ENCODE measurements around the gene PPP1R18.
"Not testable (repeated sequence)": the region's sequence is repeated elsewhere in the genome, so short reads cannot be mapped to it uniquely, and the experiment has no call there.

The PPP1R18 gene, protein sequence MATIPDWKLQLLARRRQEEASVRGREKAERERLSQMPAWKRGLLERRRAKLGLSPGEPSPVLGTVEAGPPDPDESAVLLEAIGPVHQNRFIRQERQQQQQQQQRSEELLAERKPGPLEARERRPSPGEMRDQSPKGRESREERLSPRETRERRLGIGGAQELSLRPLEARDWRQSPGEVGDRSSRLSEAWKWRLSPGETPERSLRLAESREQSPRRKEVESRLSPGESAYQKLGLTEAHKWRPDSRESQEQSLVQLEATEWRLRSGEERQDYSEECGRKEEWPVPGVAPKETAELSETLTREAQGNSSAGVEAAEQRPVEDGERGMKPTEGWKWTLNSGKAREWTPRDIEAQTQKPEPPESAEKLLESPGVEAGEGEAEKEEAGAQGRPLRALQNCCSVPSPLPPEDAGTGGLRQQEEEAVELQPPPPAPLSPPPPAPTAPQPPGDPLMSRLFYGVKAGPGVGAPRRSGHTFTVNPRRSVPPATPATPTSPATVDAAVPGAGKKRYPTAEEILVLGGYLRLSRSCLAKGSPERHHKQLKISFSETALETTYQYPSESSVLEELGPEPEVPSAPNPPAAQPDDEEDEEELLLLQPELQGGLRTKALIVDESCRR

DNA sequence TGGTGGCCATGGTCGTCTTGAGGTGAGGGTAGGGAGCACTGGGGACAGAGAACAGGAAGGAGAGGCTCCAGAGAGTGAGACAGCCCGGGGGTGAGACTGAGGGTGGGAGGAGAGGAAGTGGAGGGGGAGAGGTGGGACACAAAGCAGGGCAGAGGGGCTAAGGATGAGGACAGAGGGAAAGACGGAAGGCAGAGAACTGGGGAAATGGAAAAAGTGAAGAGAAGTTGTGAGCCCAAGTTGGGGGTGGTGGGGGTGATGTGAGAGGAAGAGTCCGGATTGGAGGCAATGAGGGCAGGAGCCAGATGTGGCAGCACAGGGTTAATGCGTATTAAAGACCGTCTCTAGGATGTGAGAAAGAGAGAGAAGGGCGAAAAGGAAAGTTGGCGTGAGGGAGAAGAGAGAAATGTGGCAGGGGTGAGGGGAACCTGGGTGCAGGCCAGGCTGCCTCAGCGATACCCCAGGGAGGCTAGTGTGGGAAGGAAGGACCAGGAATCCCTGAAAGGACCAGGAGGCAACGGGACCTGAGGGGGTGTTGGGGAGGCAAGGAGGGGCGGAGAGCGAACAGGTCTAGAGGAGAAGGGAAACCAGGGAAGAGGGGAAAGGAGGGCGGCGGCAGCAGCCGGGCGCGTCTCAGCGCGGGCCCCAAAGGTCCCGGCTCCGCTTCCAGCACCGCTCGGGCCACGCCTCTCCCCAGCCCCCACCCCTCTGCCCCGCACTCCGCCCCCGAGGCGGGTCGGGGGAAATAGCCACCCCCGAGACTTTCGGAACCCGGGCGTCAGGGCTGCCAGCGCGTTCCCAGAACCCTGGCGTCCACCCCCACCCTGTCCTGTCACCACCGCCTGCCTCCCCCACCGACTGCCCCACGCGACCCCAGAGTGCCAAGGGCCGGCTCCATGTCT is at the start of gene PPP1R18:
TSS of gene PPP1R18 (minus strand) at position 637 of the 899 bp plus-strand sequence. CDS start at position 10, 627 bp downstream.
- DNase-seq (ENCODE audit: low read depth in 2 of 2): peak; percentile 81 to 86

DNA sequence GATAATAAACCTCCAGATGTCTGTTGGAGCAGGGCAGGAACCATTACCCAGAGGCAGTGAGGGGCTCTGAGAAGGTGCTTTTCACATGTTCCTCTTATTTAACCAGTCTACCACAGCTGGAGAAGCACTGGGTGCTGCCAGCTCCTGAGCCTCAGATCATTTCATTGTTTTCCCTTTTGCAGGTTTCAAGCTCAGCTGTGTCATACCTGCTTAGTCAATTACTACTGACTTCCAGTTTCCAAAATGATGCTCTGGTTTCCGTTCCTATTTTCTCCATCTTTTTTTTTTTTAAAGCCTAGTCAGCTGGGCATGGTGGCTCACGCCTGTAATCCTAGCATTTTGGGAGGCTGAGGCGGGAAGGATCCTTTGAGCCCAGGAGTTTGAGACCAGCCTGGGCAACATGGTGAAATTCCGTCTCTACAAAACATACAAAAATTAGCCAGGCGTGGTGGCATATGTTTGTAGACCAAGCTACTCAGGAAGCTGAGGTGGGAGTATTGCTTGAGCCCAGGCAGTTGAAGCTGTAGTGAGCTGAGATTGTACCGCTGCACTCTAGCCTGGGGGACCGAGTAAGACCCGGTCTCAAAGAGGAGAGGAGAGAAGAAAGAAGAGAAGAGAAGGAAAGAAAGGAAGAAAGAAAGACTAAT is 49.3 kb upstream of the PPP1R18 start:
- DNase-seq (ENCODE audit: low read depth in 2 of 2): no peak

DNA sequence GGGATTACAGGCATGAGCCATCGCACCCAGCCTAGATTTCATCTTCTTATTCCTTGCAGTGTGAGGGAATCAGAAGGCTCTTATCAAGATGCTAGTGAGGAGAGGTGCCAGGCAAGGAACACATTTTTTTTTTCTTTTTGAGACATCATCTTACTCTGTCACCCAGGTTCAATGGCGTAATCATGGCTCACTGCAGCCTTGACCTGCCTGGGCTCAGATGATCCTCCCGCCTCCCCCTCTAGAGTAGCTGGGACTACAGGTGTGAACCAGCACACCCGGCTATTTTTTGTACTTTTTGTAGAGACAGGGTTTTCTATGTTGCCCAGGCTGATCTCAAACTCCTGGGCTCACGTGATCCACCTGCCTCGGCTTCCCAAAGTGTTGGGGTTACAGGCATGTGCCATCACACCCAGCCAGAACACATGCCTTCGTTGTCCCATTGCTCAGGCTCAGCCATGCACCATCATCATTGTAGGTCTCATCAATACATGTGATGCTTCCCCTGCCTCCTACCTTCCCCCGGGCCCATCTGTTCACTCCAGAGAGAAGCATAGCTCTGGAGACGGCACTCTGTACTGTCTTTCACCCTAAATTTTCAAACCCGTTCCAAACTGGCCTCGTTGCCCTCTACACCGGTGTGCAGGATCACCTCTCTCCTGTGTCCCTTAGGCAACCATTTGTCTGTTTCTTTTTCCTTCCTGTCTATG is 45.9 kb upstream of the PPP1R18 start:
- no peak for DNase-seq (ENCODE audit: low read depth in 2 of 2)

DNA sequence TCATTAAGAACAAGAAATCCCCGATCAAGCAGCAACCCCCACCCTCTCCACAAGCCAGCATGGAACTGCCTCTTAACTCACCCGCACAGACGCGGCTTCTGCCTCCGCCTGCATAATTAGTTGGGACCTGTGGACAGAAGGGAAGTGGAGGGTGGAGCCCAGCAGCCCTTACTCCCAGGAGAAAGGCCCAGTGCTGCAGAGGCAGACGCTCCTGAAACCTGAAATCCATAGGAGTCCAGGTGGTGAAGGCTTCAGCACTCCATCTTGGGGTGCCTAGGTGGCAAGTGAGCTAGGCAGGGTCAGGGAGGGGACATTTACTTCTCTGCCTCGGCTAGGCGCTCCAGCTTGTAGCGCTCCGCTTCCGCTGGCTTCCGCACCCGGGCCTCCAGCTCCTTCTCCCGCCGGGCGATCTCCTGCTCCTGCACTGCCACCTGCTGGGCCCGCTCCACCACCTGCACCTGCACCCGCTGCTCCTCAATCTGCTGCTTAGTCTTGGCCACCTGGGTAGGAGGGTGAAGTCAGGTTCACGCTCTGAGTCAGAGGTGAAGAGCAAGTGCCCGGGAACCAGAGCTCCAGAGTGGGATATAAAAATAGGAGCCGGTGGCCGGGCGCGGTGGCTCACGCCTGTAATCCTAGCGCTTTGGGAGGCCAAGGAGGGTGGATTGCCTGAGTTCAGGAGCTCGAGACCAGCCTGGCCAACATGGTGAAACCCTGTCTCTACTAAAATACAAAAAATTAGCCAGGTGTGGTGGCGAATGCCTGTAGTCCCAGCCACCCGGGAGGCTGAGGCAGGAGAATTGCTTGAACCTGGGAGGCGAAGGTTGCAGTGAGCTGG is 44.4 kb upstream of the PPP1R18 start:
- peak; percentile 69 to 74 for DNase-seq (ENCODE audit: low read depth in 2 of 2)

DNA sequence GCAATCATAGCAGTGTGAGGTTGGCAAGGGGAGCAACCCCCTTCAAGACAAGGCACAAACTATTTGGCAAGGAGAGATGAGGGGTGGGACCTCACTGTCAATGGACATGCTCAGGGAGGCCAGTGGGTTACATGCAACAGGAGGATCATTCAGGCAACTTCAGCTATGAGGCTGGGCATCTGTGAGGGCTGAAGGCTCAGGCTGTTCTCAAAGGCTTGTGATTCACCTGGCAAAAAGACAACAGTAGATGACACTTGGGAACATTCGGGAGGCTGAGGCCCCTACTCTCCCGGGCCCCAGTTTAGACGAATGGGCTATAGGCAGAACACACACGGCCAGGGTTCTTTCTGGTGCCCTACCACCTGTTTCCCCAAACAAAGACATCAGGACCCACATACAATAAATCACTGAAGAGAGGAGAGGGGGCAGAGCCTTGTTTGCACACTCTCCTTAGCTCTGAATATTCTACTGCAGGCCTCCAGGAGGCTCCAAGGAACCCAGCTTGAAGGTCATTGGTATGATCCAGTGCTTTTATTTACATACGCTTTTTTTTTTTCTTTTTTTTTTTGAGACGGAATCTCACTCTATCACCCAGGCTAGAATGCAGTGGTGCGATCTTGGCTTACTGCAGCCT is 41.6 kb upstream of the PPP1R18 start:
- no peak for DNase-seq (ENCODE audit: low read depth in 2 of 2)

DNA sequence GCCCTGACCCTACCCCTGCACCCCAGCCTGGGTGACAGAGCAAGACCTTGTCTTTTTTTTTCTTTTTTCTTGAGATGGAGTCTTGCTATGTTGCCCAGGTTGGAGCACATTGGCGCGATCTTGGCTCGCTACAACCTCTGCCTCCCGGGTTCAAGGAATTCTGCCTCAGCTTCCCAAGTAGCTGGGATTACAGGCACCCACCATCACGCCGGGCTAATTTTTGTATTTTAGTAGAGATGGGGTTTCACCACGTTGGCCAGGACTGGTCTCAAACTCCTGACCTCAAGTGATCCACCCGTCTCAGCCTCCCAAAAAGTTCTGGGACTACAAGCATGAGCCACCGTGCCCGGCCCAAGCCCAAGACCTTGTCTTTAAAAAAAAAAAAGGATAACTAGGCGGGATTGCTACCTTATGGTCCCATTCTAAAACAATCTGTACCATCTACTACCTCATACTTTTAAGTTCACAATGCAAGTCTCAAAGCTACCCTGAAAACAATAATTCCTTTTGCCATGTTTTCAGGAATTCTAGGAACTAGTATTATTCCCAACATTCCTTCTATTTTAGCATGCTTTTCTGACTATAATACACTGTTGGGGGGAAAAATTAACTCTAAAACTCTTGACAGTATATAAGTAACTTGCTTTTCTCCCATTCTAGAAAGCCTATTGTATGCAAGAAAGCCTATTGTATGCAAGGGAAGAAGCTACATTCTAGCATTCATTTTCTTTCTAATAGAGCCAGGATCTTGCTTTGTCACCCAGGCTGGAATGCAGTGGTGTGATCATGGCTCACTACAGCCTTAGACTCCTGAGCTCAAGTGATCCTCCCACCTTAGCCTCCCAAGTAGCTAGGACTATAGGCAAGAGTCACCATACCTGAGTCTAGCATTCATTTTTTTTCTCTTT is 40.3 kb upstream of the PPP1R18 start:
- no peak for DNase-seq (ENCODE audit: low read depth in 2 of 2)

DNA sequence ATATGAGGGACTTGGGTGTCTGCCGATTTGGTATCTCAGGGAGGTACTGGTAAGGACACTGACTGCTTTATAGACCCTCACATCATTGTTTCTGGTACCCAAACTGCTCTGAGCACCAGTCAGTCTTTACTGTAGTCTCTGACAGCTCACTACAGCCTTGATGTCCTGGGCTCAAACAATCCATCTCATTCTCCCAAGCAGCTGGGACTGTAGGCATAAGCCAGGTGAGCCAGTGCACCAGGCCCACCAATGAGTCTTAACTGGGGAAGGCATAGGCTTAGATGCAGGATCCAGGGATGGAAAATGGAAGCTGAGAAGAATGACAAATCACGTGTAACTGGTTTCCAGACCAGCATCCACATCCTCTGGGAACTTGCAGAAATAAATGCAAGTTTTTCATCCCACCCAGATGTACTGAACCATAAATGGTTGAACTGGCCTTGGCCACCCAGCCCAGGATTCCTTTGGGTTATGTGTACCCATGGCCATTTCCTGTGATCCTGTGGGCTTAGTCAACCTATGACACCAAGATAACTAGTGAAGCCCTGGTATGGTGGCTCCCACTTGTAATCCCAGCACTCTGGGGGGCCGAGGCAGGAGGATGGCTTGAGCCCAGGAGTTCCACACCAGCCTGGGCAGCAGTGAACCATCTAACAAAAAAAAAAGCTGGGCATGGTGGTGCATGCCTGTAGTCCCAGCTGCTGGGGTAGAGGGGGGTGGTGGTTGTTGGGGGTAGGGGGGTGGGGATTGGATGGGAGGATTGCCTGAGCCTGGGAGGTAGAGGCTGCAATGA is 39.5 kb upstream of the PPP1R18 start:
- no peak for DNase-seq (ENCODE audit: low read depth in 2 of 2)

DNA sequence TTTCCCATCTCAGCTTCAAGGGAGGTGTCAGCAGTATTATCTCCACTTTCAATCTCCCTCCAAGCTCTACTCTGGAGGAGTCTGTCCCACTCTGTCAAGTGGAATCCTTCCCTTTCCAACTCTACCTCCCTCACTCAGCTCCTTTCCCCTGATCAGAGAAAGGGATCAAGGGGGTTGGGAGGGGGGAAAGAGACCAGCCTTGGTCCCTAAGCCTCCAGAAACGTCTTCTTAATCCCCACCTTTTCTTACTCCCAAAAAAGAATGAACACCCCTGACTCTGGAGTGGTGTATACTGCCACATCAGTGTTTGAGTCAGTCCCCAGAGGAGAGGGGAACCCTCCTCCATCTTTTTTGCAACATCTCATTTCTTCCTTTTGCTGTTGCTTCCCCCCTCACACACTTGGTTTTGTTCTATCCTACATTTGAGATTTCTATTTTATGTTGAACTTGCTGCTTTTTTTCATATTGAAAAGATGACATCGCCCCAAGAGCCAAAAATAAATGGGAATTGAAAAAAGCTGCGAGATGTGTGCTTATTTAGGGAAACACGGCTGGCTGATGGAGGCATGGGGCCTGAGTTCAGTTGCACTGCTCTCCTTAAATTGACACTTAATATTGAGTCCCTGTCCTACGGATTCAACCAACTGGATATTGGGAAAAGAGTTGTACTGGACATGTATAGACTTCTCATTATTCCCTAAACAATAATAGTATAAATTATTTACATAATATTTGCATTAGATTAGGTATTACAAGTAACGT is 38.6 kb upstream of the PPP1R18 start:
- no peak for DNase-seq (ENCODE audit: low read depth in 2 of 2)

DNA sequence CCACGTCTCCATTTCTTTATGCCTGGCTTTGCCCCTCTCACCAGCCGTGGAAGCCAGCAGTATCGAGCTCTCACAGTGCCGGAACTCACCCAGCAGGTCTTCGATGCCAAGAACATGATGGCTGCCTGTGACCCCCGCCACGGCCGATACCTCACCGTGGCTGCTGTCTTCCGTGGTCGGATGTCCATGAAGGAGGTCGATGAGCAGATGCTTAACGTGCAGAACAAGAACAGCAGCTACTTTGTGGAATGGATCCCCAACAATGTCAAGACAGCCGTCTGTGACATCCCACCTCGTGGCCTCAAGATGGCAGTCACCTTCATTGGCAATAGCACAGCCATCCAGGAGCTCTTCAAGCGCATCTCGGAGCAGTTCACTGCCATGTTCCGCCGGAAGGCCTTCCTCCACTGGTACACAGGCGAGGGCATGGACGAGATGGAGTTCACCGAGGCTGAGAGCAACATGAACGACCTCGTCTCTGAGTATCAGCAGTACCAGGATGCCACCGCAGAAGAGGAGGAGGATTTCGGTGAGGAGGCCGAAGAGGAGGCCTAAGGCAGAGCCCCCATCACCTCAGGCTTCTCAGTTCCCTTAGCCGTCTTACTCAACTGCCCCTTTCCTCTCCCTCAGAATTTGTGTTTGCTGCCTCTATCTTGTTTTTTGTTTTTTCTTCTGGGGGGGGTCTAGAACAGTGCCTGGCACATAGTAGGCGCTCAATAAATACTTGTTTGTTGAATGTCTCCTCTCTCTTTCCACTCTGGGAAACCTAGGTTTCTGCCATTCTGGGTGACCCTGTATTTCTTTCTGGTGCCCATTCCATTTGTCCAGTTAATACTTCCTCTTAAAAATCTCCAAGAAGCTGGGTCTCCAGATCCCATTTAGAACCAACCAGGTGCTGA is 37.6 kb upstream of the PPP1R18 start:
- DNase-seq (ENCODE audit: low read depth in 2 of 2): not testable (repeated sequence)

DNA sequence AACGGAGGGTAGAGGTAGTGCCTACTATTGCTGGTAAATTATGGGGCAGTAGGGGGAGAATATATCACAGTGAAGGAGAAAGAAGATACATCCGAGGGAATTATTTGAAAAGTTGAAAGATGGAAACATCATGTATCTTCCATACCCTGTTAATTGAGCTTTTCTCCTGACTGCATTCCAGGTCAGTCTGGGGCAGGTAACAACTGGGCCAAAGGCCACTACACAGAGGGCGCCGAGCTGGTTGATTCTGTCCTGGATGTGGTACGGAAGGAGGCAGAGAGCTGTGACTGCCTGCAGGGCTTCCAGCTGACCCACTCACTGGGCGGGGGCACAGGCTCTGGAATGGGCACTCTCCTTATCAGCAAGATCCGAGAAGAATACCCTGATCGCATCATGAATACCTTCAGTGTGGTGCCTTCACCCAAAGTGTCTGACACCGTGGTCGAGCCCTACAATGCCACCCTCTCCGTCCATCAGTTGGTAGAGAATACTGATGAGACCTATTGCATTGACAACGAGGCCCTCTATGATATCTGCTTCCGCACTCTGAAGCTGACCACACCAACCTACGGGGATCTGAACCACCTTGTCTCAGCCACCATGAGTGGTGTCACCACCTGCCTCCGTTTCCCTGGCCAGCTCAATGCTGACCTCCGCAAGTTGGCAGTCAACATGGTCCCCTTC is 36.9 kb upstream of the PPP1R18 start:
- DNase-seq (ENCODE audit: low read depth in 2 of 2): not testable (repeated sequence)

DNA sequence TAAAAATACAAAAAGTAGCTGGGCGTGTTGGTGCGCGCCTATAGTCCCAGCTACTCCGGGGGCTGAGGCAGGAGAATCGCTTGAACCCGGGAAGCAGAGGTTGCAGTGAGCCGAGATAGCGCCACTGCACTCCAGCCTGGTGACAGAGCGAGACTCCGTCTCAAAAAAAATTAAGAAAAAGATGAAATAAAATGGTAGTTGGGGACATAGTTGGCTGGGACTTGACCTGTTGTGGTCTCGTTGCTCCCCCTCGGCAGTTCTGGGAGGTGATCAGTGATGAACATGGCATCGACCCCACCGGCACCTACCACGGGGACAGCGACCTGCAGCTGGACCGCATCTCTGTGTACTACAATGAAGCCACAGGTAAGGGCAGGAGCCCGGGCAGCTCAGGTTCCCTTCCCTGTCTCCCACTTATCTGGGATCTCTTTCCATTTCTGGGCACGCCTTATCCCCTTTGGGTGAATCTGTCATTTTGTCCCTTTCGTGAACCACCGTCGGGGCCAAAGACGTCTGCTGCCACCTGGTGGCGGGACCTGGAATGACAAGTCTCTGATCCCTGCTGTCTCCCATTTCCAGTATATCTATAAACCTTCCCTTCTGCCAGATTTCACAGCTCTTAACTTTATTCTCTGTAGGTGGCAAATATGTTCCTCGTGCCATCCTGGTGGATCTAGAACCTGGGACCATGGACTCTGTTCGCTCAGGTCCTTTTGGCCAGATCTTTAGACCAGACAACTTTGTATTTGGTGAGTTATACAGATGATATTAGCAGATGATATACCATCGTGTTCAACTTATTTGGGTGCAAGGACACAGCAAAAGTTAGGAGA is 36.1 kb upstream of the PPP1R18 start:
- DNase-seq (ENCODE audit: low read depth in 2 of 2): peak; percentile 66 to 79

DNA sequence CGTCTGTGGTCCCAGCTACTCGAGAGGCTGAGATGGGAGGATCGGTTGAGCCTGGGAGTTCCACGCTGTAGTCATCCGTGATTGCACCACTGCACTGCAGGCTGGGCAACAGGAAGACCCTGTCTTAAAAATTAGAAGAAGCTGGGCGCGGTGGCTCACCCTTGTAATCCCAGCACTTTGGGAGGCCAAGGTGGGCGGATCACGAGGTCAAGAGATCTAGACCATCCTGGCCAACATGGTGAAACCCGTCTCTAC is 35.5 kb upstream of the PPP1R18 start:
- DNase-seq (ENCODE audit: low read depth in 2 of 2): not testable (repeated sequence)

DNA sequence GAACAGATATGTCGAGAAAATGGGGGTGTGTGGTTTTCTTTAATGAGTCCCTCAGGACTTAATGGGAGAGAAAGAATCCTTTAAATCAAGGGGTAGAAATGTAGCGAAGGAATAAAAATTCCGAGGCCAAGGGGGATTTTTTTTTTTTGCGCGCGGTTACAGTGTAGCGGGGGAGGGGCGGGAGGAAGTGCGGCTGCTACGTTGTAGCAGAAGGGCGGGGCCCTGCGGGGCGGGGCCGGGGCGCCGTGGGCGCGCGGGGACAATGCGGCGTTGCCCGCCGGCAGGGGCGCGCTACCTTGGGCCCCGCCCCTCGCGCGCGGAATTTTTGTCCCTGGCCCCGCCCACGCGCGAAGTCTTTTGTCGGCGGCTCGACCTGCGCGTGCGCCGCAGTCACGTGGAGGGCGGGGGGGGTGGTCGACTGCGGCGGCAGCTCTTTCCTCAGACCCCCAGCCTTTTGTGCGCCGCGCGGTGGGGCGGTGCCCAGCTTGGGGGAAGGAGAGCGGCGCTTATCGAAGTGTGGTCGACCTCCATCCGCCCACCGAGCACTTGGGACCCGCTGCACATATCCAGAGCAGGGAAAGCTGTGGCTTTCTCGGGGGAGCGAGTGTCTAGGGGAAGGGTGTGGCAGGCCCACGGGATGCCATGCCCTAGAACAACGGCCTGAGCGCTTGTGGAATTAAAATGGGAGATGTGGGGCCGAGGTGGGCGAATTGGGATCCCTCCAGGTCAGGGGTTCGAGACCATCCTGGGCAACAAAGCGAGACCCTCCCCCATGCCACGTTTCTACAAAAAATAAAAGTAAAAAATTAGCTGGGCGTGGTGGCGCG is 35.0 kb upstream of the PPP1R18 start:
- peak; percentile 90 to 97 for DNase-seq (ENCODE audit: low read depth in 2 of 2)

DNA sequence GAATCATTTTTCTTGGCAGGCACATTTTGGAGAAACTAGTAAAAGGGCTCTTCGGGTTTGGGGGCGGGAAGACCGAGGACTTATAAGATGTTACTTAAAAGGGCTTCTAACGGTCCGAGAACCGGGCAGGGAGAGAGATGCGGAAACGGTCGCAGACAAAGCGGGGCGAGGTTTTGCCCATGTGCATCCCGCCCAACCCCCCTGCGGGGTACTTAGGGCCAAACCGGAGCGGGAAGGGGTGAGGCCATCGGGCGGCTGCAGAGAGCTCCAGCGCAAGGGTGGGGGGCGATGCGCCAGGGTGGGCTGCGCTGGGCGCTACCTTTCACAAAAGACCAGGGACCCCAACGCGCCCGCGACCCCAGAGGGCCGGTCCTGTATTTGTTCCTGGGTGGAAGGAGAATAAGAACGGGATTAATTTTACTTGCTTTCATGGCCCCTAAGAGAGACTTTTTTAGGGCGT is 34.3 kb upstream of the PPP1R18 start:
- DNase-seq (ENCODE audit: low read depth in 2 of 2): peak in 1 of 2 donors; percentile 58
